Measurements from ENCODE around the gene MS4A18.

DNA sequence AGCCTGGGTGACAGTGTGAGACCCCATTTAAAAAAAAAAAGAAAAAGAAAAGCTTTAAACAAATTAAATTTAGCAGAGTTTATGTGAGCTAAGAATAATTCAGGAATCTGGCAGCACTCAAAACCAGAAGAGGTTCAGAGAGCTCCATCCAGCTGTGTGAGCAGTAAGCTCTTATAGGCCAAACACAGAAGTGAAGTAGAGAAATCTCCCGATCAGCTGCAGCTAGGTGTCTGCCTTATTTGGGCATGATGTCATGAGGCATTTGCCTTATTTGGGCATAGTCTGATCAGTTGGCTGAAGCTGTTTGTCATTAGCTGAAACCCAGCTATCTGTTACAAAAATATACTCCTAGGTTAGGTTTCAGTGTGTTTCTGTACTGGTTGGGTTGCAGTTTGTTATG lies 40.4 kb downstream of the MS4A18 start:
- TF ChIP-seq TAF1 (IDR thresholded peaks at IDR 0.05; ENCODE audit: low read depth, low read length) (no peak; the same call in 1 of the 2 replicates), POLR2AphosphoS5 (IDR thresholded peaks at IDR 0.05; ENCODE audit: low read depth, low read length) (peak; percentile 42; the same call in 1 of the 2 replicates)

Data from GM12891 (cell line).